GM18526 (cell line): ENCODE measurements around the gene CCDC106.

Experiments
- POLR2A ChIP-seq: IDR thresholded peaks from 3 replicates; pipeline ENCODE4 v1.6.1; 2011; ENCODE audit not compliant: insufficient read length; ENCODE audit errors: extremely low read depth

The CCDC106 gene

GRCh38 chr19:55697698-55698097 lies 49.7 kb downstream of the CCDC106 start:
- TF ChIP-seq POLR2A: no peak

GRCh38 chr19:55698256-55698655 lies 50.2 kb downstream of the CCDC106 start:
- TF ChIP-seq POLR2A: no peak

- TF ChIP-seq POLR2A: no peak
These were observed 51.2 kb downstream of the CCDC106 start for GRCh38 chr19:55699221-55699620.

- TF ChIP-seq POLR2A: no peak
These were observed 52.8 kb downstream of the CCDC106 start for GRCh38 chr19:55700813-55701212.

GRCh38 chr19:55702131-55702627 lies 54.2 kb downstream of the CCDC106 start:
- no peak for TF ChIP-seq POLR2A
